GM12873 (cell line): ENCODE measurements around the gene FANCL.

Experiments
- TF ChIP-seq, protein P1 (sequence below): IDR thresholded peaks from 2 replicates; pipeline ENCODE4 v1.5.1; 2012; ENCODE audit warnings: low read depth, mild to moderate bottlenecking, moderate library complexity, low read length, control low read depth; ENCODE audit not compliant: insufficient read depth; ENCODE audit errors: missing control alignments

The FANCL gene

GRCh38 chr2:58240670-58241545 lies at the start of gene FANCL:
Gene FANCL (minus strand): TSS chr2:58241325. CDS start chr2:58241313, 12 bp downstream.
- TF ChIP-seq, protein P1, sequence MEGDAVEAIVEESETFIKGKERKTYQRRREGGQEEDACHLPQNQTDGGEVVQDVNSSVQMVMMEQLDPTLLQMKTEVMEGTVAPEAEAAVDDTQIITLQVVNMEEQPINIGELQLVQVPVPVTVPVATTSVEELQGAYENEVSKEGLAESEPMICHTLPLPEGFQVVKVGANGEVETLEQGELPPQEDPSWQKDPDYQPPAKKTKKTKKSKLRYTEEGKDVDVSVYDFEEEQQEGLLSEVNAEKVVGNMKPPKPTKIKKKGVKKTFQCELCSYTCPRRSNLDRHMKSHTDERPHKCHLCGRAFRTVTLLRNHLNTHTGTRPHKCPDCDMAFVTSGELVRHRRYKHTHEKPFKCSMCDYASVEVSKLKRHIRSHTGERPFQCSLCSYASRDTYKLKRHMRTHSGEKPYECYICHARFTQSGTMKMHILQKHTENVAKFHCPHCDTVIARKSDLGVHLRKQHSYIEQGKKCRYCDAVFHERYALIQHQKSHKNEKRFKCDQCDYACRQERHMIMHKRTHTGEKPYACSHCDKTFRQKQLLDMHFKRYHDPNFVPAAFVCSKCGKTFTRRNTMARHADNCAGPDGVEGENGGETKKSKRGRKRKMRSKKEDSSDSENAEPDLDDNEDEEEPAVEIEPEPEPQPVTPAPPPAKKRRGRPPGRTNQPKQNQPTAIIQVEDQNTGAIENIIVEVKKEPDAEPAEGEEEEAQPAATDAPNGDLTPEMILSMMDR: no peak

GRCh38 chr2:58289029-58289428 lies 47.9 kb upstream of the FANCL start:
- TF ChIP-seq, protein P1: no peak

DNA sequence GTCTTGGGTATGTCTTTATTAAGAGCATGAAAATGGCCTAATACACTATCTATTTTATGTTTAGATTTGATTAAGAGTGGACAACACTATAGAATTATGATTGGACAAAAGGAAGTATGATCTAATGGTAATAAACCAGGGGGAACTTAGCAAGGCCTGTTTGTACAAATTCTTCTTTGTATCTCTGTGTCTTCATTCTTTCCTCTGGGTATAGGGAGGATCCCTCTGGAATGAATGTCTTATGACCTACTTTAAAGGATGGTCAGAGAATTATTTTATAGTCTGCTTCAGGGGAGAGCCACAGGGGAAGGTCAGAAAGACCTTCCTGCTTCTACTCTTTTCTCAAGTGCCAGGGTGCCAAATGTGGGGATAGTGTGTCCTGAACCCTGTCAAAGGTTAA lies 42.8 kb upstream of the FANCL start:
- TF ChIP-seq, protein P1: no peak

GRCh38 chr2:58271826-58272225 lies 30.7 kb upstream of the FANCL start:
- TF ChIP-seq, protein P1: no peak

GRCh38 chr2:58268685-58269084 lies 27.6 kb upstream of the FANCL start:
- TF ChIP-seq, protein P1: no peak

- TF ChIP-seq, protein P1: no peak
These were observed 25.1 kb upstream of the FANCL start for GRCh38 chr2:58266211-58266610.

DNA sequence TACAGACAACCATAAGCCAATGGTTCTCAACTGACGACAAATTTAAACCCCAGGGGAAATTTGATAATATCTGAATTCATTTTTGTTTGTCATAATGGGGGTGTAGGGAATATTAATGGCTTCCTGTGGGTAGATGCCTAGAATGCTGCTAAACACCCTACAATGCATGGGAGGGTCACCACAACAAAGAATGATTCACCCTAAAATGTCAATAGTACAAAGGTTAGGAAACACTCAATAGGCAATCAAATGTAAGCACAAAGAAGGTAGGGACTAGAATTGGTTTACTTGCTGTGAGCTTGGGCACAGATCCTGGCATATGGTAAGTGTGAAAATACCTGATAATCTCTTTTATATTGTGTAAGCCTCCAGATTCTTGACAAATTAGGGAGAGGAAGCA lies 20.1 kb upstream of the FANCL start:
- TF ChIP-seq, protein P1: no peak
